Activated CD4-positive, alpha-beta memory T cell treated with anti-CD3 and anti-CD28 coated beads for 36 hours (primary cell): ENCODE results near the gene UBE3C. TPM values are rescaled to one million over a fixed set of nuclear protein-coding genes. Genes with fewer than 3 reads are reported as not detected.

Experiments used
- CTCF ChIA-PET: fragments of 350-600 bp; sonication (Branson Sonifier 250); formaldehyde crosslinking; loops from one replicate; lab custom pipeline; 2021; ENCODE audit warnings: antibody characterized with exemption, inconsistent platforms; lab: Charles Lee
- POLR2A ChIA-PET: fragments of 350-600 bp; sonication (Branson Sonifier 250); formaldehyde crosslinking; loops from one replicate; lab custom pipeline; 2021; ENCODE audit warnings: antibody characterized with exemption; lab: Charles Lee
- DNase-seq: peaks from one replicate; pipeline ENCODE4 v3.0.0-alpha.2; 2020
- H3K27ac Mint-ChIP-seq: one replicate; pipeline ENCODE4 v1.8.0; 2021; ENCODE audit warnings: mixed read lengths
- H3K27me3 Mint-ChIP-seq: one replicate; pipeline ENCODE4 v1.8.0; 2021; ENCODE audit warnings: mixed read lengths
- H3K36me3 Mint-ChIP-seq: one replicate; pipeline ENCODE4 v1.8.0; 2021; ENCODE audit warnings: mixed read lengths
- H3K4me1 Mint-ChIP-seq: one replicate; pipeline ENCODE4 v1.8.0; 2021; ENCODE audit warnings: low read depth, mixed read lengths
- H3K4me3 Mint-ChIP-seq: one replicate; pipeline ENCODE4 v1.8.0; 2021; ENCODE audit warnings: mild to moderate bottlenecking, mixed read lengths
- H3K9me3 Mint-ChIP-seq: one replicate; pipeline ENCODE4 v1.8.0; 2021; ENCODE audit warnings: mixed read lengths
- intact Hi-C: fragments of 100-400 bp; cut with micrococcal nuclease; formaldehyde crosslinking; loops from one replicate; pipeline ENCODE4 v1.15.1; 2023
- total RNA-seq, 2 experiments: library from RNA; stranded (reverse); gene quantifications; one replicate each; pipeline ENCODE4 v1.2.3, GENCODE V29; 2021

Gene UBE3C
- total RNA-seq, 2 experiments from 2014 or later, result 59.8 to 59.9 TPM

- ChIA-PET CTCF (no interaction called here), POLR2A (no interaction called here)
- H3K4me3 Mint-ChIP-seq, result no peak overlapping the region
- no peaks in the 10 kb centered on the region for H3K27me3 Mint-ChIP-seq
- no peak overlapping the region for H3K27ac Mint-ChIP-seq
- peaks cover 6% of the 10 kb centered on the region for H3K4me1 Mint-ChIP-seq
- H3K9me3 Mint-ChIP-seq, result no peaks in the 10 kb centered on the region
- intact Hi-C loops, result no loop called here
- DNase-seq, result no peak
- H3K36me3 Mint-ChIP-seq, result no peaks in the 10 kb centered on the region
Observed at GRCh38 chr7:157293413-157293788, 154.7 kb downstream of the UBE3C start.

GRCh38 chr7:157294773-157295172 is 156.0 kb downstream of the UBE3C start:
- no peaks in the 10 kb centered on the region for H3K36me3 Mint-ChIP-seq
- H3K27ac Mint-ChIP-seq, result no peak overlapping the region
- no peaks in the 10 kb centered on the region for H3K9me3 Mint-ChIP-seq
- no peak for DNase-seq
- ChIA-PET CTCF (no interaction called here), POLR2A (no interaction called here)
- H3K4me3 Mint-ChIP-seq, result no peak overlapping the region
- intact Hi-C loops, result no loop called here
- H3K4me1 Mint-ChIP-seq, result peaks cover 15% of the 10 kb centered on the region
- no peaks in the 10 kb centered on the region for H3K27me3 Mint-ChIP-seq

- H3K9me3 Mint-ChIP-seq, result no peaks in the 10 kb centered on the region
- CTCF ChIA-PET, result interaction anchor here (1.1 kb wide), 1 partner anchor 47 kb away, joined by 3 read pairs; no protein-coding TSS in a partner anchor
- H3K36me3 Mint-ChIP-seq, result no peaks in the 10 kb centered on the region
- no peak overlapping the region for H3K4me3 Mint-ChIP-seq
- H3K27me3 Mint-ChIP-seq, result no peaks in the 10 kb centered on the region
- peaks cover 15% of the 10 kb centered on the region for H3K4me1 Mint-ChIP-seq
- POLR2A ChIA-PET, result no interaction called here
- no peak overlapping the region for H3K27ac Mint-ChIP-seq
- intact Hi-C loops, result no loop called here
- no peak for DNase-seq
Observed at GRCh38 chr7:157295338-157295737, 156.6 kb downstream of the UBE3C start.

GRCh38 chr7:157297185-157297584 is 158.5 kb downstream of the UBE3C start:
- Mint-ChIP-seq H3K36me3 (no peaks in the 10 kb centered on the region), H3K27me3 (no peaks in the 10 kb centered on the region), H3K9me3 (no peaks in the 10 kb centered on the region), H3K27ac (no peak overlapping the region), H3K4me1 (peaks cover 28% of the 10 kb centered on the region), H3K4me3 (no peak overlapping the region)
- intact Hi-C loops, result no loop called here
- POLR2A ChIA-PET, result no interaction called here
- no peak for DNase-seq
- CTCF ChIA-PET, result interaction anchor here (1.0 kb wide), 1 partner anchor 23 kb away, joined by 3 read pairs; no protein-coding TSS in a partner anchor

GRCh38 chr7:157299317-157299612 is 160.5 kb downstream of the UBE3C start:
- no peaks in the 10 kb centered on the region for H3K9me3 Mint-ChIP-seq
- H3K4me3 Mint-ChIP-seq, result peak overlapping the region; percentile 33
- no peak for DNase-seq
- ChIA-PET POLR2A (no interaction called here), CTCF (no interaction called here)
- no peaks in the 10 kb centered on the region for H3K27me3 Mint-ChIP-seq
- H3K4me1 Mint-ChIP-seq, result peaks cover 39% of the 10 kb centered on the region
- intact Hi-C loops, result no loop called here
- no peaks in the 10 kb centered on the region for H3K36me3 Mint-ChIP-seq
- H3K27ac Mint-ChIP-seq, result peak overlapping the region; percentile 68

- no peak overlapping the region for H3K4me3 Mint-ChIP-seq
- H3K27ac Mint-ChIP-seq, result peak overlapping the region; percentile 68
- POLR2A ChIA-PET, result no interaction called here
- no peaks in the 10 kb centered on the region for H3K9me3 Mint-ChIP-seq
- H3K36me3 Mint-ChIP-seq, result no peaks in the 10 kb centered on the region
- peaks cover 39% of the 10 kb centered on the region for H3K4me1 Mint-ChIP-seq
- DNase-seq, result peak; percentile 44
- CTCF ChIA-PET, result no interaction called here
- H3K27me3 Mint-ChIP-seq, result no peaks in the 10 kb centered on the region
- intact Hi-C loops, result loop anchor here (5.0 kb wide), 1 partner anchor 193 kb away; no protein-coding TSS in a partner anchor
Observed at GRCh38 chr7:157299613-157300368, 161.1 kb downstream of the UBE3C start.

- POLR2A ChIA-PET, result interaction anchor here (2.8 kb wide), 1 partner anchor 38 kb away, joined by 16 read pairs; no protein-coding TSS in a partner anchor
Observed at GRCh38 chr7:157300369-157300825, 161.7 kb downstream of the UBE3C start.

GRCh38 chr7:157301610-157302120 is 162.9 kb downstream of the UBE3C start:
- ChIA-PET POLR2A (interaction anchor here (0.9 to 2.8 kb wide), 5 partner anchors 14 to 408 kb away, joined by 3 to 16 read pairs (median 3); partner anchors contain the start of genes DNAJB6 and LMBR1), CTCF (interaction anchor here (1.0 to 2.4 kb wide), 3 partner anchors 28 to 38 kb away, joined by 4 to 18 read pairs (median 4); no protein-coding TSS in a partner anchor)
- Mint-ChIP-seq H3K4me1 (peaks cover 44% of the 10 kb centered on the region), H3K27ac (peak overlapping the region; percentile 93), H3K9me3 (no peaks in the 10 kb centered on the region), H3K36me3 (no peaks in the 10 kb centered on the region), H3K27me3 (no peaks in the 10 kb centered on the region), H3K4me3 (peak overlapping the region; percentile 67)
- DNase-seq, result no peak
- intact Hi-C loops, result loop anchor here (1.0 to 5.0 kb wide), 4 partner anchors 36 to 383 kb away; partner anchors contain the start of gene DNAJB6

More at GRCh38 chr7:157300369-157300825, 161.7 kb downstream of the UBE3C start:
- no peak for DNase-seq
- intact Hi-C loops, result loop anchor here (5.0 kb wide), 1 partner anchor 192 kb away; no protein-coding TSS in a partner anchor
- Mint-ChIP-seq H3K36me3 (no peaks in the 10 kb centered on the region), H3K9me3 (no peaks in the 10 kb centered on the region), H3K27me3 (no peaks in the 10 kb centered on the region), H3K27ac (peak overlapping the region; percentile 93), H3K4me1 (peaks cover 39% of the 10 kb centered on the region), H3K4me3 (no peak overlapping the region)
- CTCF ChIA-PET, result interaction anchor here (1.0 kb wide), 1 partner anchor 39 kb away, joined by 4 read pairs; no protein-coding TSS in a partner anchor

- CTCF ChIA-PET, result interaction anchor here (0.8 to 1.1 kb wide), 3 partner anchors 32 to 80 kb away, joined by 3 to 4 read pairs (median 3); no protein-coding TSS in a partner anchor
- no peak for DNase-seq
- POLR2A ChIA-PET, result no interaction called here
- intact Hi-C loops, result no loop called here
- no peak overlapping the region for H3K4me3 Mint-ChIP-seq
- H3K36me3 Mint-ChIP-seq, result no peaks in the 10 kb centered on the region
- no peaks in the 10 kb centered on the region for H3K9me3 Mint-ChIP-seq
- H3K4me1 Mint-ChIP-seq, result peaks cover 29% of the 10 kb centered on the region
- H3K27me3 Mint-ChIP-seq, result no peaks in the 10 kb centered on the region
- H3K27ac Mint-ChIP-seq, result no peak overlapping the region
Observed at GRCh38 chr7:157306846-157307838, 168.4 kb downstream of the UBE3C start.

GRCh38 chr7:157309988-157310668 is 171.4 kb downstream of the UBE3C start:
- Mint-ChIP-seq H3K36me3 (no peaks in the 10 kb centered on the region), H3K27me3 (no peaks in the 10 kb centered on the region), H3K4me3 (no peak overlapping the region), H3K9me3 (no peaks in the 10 kb centered on the region), H3K27ac (no peak overlapping the region), H3K4me1 (peaks cover 18% of the 10 kb centered on the region)
- DNase-seq, result no peak
- CTCF ChIA-PET, result no interaction called here
- intact Hi-C loops, result no loop called here
- POLR2A ChIA-PET, result no interaction called here

- CTCF ChIA-PET, result no interaction called here
- intact Hi-C loops, result no loop called here
Observed at GRCh38 chr7:157310676-157311185, 172.0 kb downstream of the UBE3C start.

More at GRCh38 chr7:157310676-157311185, 172.0 kb downstream of the UBE3C start:
- POLR2A ChIA-PET, result no interaction called here
- Mint-ChIP-seq H3K4me3 (no peak overlapping the region), H3K4me1 (peaks cover 18% of the 10 kb centered on the region), H3K36me3 (no peaks in the 10 kb centered on the region), H3K27ac (peak overlapping the region; percentile 69), H3K9me3 (no peaks in the 10 kb centered on the region), H3K27me3 (no peaks in the 10 kb centered on the region)
- DNase-seq, result no peak
